HepG2 (cell line): ENCODE results near the gene DNAJC7. TPM values are rescaled to one million over a fixed set of nuclear protein-coding genes. Genes with fewer than 3 reads are reported as not detected.

Source experiments
- E2F2 ChIP-seq: sonication (generic); formaldehyde crosslinking; IDR thresholded peaks from 2 replicates; pipeline ENCODE4 v1.4.0; 2020; ENCODE audit warnings: missing genetic modification reagents, borderline replicate concordance
- GFI1 ChIP-seq: sonication (generic); formaldehyde crosslinking; IDR thresholded peaks from 2 replicates; pipeline ENCODE4 v1.5.0; 2020; ENCODE audit warnings: missing genetic modification reagents, mild to moderate bottlenecking, borderline replicate concordance
- HIC2 ChIP-seq: sonication (generic); formaldehyde crosslinking; IDR thresholded peaks from 2 replicates; pipeline ENCODE4 v1.9.0; 2022; ENCODE audit warnings: low read depth, missing genetic modification reagents
- HNF1B ChIP-seq: sonication (generic); formaldehyde crosslinking; IDR thresholded peaks from 2 replicates; pipeline ENCODE4 v1.5.1; 2020; ENCODE audit warnings: mild to moderate bottlenecking, moderate library complexity, missing genetic modification reagents
- MAFK ChIP-seq, 2 experiments: IDR thresholded peaks in 1 of 2; conservative IDR thresholded peaks in 1 of 2; 2 replicates each; pipeline ENCODE4 v1.6.1; 2011; ENCODE audit warnings: improper control_type of control experiment in 2 of 2, low read length in 2 of 2
- MXD4 ChIP-seq: IDR thresholded peaks from 2 replicates; pipeline ENCODE4 v1.6.1; 2016; ENCODE audit warnings: mild to moderate bottlenecking, missing biosample characterization, missing genetic modification reagents
- NKX3-1 ChIP-seq: sonication (generic); formaldehyde crosslinking; IDR thresholded peaks from 2 replicates; pipeline ENCODE4 v1.5.0; 2020; ENCODE audit warnings: missing genetic modification reagents
- PBX3 ChIP-seq: sonication (generic); formaldehyde crosslinking; IDR thresholded peaks from 2 replicates; pipeline ENCODE4 v1.8.1; 2023; ENCODE audit warnings: missing genetic modification reagents, inconsistent platforms, borderline replicate concordance
- RXRB ChIP-seq: IDR thresholded peaks from 2 replicates; pipeline ENCODE4 v1.6.1; 2016; ENCODE audit warnings: borderline replicate concordance, missing genetic modification reagents, missing compliant biosample characterization
- TIGD3 ChIP-seq: sonication (generic); formaldehyde crosslinking; IDR thresholded peaks from 2 replicates; pipeline ENCODE4 v1.5.1; 2020; ENCODE audit warnings: mild to moderate bottlenecking, missing genetic modification reagents, borderline replicate concordance
- ZBTB46 ChIP-seq: sonication (generic); formaldehyde crosslinking; IDR thresholded peaks from 2 replicates; pipeline ENCODE4 v1.4.0; 2020; ENCODE audit warnings: mild to moderate bottlenecking, missing genetic modification reagents, borderline replicate concordance
- ZC3H4 ChIP-seq: sonication (generic); formaldehyde crosslinking; IDR thresholded peaks from 2 replicates; pipeline ENCODE4 v1.4.0; 2020; ENCODE audit warnings: missing genetic modification reagents, borderline replicate concordance
- ZNF143 ChIP-seq: sonication (generic); formaldehyde crosslinking; IDR thresholded peaks from 2 replicates; pipeline ENCODE4 v1.4.0; 2020; ENCODE audit warnings: missing genetic modification reagents
- ZNF230 ChIP-seq: sonication (generic); formaldehyde crosslinking; IDR thresholded peaks from 2 replicates; pipeline ENCODE4 v1.4.0; 2020; ENCODE audit warnings: mild to moderate bottlenecking, missing genetic modification reagents
- ZNF329 ChIP-seq: sonication (generic); formaldehyde crosslinking; IDR thresholded peaks from 2 replicates; pipeline ENCODE4 v1.9.0; 2021; ENCODE audit warnings: low read depth, mild to moderate bottlenecking, missing genetic modification reagents
- ZNF569 ChIP-seq: sonication (generic); formaldehyde crosslinking; IDR thresholded peaks from 2 replicates; pipeline ENCODE4 v1.5.0; 2020; ENCODE audit warnings: mild to moderate bottlenecking, missing genetic modification reagents, moderate library complexity, borderline replicate concordance
- ZNF746 ChIP-seq: sonication (generic); formaldehyde crosslinking; IDR thresholded peaks from 2 replicates; pipeline ENCODE4 v1.8.0; 2022; ENCODE audit warnings: mild to moderate bottlenecking, missing genetic modification reagents
- ZNF83 ChIP-seq: sonication (generic); formaldehyde crosslinking; IDR thresholded peaks from 2 replicates; pipeline ENCODE4 v1.4.0; 2020; ENCODE audit warnings: missing genetic modification reagents, mild to moderate bottlenecking, borderline replicate concordance
- polyA plus RNA-seq, 8 experiments: library from polyadenylated mRNA; depleted of rRNA in 3 of 8; stranded (reverse) in 7 of 8; unstranded in 1 of 8; fragments of >200 nt; fragmentation: Illumina TruSeq in 4 of 8; extraction: Trizol in 4 of 8; gene quantifications; 2 replicates each; pipeline versions ENCODE4 v1.2.1 to v1.2.3, GENCODE V29; 2011 to 2016; ENCODE audit warnings: low read depth in 4 of 8, missing spikeins in 1 of 8, mixed read lengths in 1 of 8; ENCODE audit not compliant: insufficient read depth in 1 of 8
- total RNA-seq, 5 experiments: library from RNA; depleted of rRNA; stranded (reverse); fragments of >200 nt; fragmentation: Illumina TruSeq; extraction: Trizol; gene quantifications; 2 replicates each; pipeline ENCODE4 v1.2.3, GENCODE V29; 2016; ENCODE audit warnings: low read depth in 1 of 5

DNAJC7 gene
- total and polyA plus RNA-seq, 2 of the 13 experiments (the other 11 are each of a cell fraction or from before 2014, with no cell fraction given) = 47.7 to 132 TPM

GRCh38 chr17:41989702-41990419 lies 27.4 kb downstream of the DNAJC7 start (continued):
- TF ChIP-seq ZNF746 (CRISPR knock-in tag) (no peak), HIC2 (CRISPR knock-in tag) (peak; percentile 85; the same call in 1 of the 2 replicates), HNF1B (CRISPR knock-in tag) (0 out of 2 replicates have a peak, but pooled peaks have one; percentile 47), GFI1 (CRISPR knock-in tag) (peak; percentile 93), NKX3-1 (CRISPR knock-in tag) (no peak), TIGD3 (CRISPR knock-in tag) (no peak), ZC3H4 (CRISPR knock-in tag) (no peak), ZNF230 (no peak), RXRB (CRISPR knock-in tag) (peak; percentile 79), ZNF329 (CRISPR knock-in tag) (no peak), ZNF569 (no peak), ZNF143 (CRISPR knock-in tag) (no peak), MAFK (conservative IDR thresholded peaks at IDR 0.05 in 1 of 2, IDR thresholded peaks at IDR 0.05 in 1 of 2; ENCODE audit: low read length in 2 of 2) (no peak), MXD4 (CRISPR knock-in tag) (0 out of 2 replicates have a peak, but pooled peaks have one; percentile 50), ZBTB46 (CRISPR knock-in tag) (no peak), ZNF83 (no peak), PBX3 (no peak), E2F2 (CRISPR knock-in tag) (no peak)
